CD4-positive, alpha-beta T cell treated with Interleukin-6 at 100 ng/mL for 8 hours (primary cell): ENCODE results near the gene MACROD2.

ENCODE experiments used
- DNase-seq: peaks from one replicate; pipeline ENCODE4 v3.0.0-alpha.2; 2020; ENCODE audit warnings: mixed read lengths, low spot score

The MACROD2 gene

GRCh38 chr20:14336686-14337085, 341.4 kb downstream of the MACROD2 start:
- DNase-seq, result no peak

DNA sequence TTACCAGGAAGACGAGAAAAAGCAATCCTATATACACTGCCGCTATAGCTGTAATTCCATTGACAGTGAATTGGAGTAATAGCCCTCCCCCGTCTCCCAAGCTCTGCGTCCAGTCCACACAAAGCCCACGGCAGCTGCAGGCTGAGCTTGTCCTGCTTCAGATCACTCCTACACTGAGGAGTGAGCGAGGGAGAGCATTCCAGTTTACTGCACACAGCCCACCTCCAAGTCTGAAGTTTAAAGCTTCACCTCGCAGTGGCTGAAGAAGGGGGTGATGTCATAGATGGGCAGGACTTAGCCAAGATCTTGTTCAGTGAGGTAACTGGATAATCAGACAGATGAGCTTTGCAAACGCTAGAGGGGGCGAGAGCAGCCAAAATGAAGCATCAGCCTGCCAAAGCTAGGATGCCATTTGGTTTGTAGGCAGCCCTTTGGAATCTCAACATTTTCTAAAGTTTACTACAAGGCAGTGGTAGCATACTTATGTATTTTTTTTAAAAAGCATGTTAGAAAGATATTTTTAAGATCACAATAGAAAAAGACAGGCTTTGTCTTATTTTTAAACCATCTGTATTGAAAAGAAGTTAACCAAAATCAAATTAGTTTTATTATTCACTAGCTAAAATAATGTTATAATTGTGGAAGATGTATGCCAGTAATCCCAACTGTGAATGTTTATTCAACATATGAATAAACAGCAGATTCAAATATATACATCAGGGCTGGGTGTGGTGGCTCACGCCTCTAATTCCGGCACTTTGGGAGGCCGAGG, 342.3 kb downstream of the MACROD2 start, which contains the start of gene FLRT3:
Gene FLRT3, minus strand, starts transcription at position 213 of the 772 bp plus-strand sequence. CDS start 10,106 bp downstream, outside the sequence.
- no peak for DNase-seq

- DNase-seq, result no peak
Measured at GRCh38 chr20:14341801-14342200, 346.5 kb downstream of the MACROD2 start.

DNA sequence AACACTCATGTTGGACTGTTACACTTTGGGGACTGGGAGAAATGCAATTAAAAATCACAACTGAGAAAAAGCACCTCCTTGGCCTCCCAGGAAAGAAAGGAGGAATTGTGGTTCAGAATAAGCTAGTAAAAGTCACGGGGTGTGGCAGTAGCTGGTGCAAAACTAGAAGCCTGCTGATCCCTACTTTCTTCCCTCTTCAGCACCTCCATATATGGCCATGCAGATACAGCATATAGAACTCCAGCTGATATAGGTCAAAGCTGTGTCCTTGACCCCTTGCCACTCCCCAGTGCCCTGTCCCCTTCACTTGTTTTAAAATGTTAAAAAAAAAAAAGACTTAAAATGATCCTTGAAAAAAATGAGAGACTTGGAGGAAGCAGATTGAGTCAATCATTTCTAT, 347.6 kb downstream of the MACROD2 start:
- DNase-seq, result no peak

GRCh38 chr20:14343491-14344065, 348.3 kb downstream of the MACROD2 start:
- no peak for DNase-seq

- DNase-seq, result no peak
Measured at GRCh38 chr20:14344746-14345145, 349.4 kb downstream of the MACROD2 start.

DNA sequence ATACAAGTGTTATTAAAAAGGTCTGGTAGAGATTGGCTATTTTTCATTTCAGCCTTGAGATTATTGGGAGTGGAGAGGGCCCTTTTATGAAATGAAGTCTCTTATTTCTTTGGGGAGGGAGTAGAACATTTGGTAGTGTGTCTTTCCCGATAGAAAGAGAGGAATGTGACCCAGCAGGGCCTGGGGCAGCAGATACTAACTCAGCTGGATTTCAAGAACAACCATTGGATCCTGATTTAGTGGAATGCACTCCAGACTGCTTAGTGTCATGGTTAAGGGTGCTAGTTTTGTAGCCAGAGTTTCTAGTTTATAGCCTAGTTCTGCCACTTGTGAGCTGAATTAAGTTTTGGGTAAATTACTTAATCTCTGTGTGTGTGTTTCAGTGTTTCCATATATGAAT, 360.5 kb downstream of the MACROD2 start:
- no peak for DNase-seq

GRCh38 chr20:14360416-14360815, 365.1 kb downstream of the MACROD2 start:
- no peak for DNase-seq

- no peak for DNase-seq
Measured at GRCh38 chr20:14361509-14362345, 366.4 kb downstream of the MACROD2 start.

- no peak for DNase-seq
Measured at GRCh38 chr20:14374196-14374595, 378.9 kb downstream of the MACROD2 start.

DNA sequence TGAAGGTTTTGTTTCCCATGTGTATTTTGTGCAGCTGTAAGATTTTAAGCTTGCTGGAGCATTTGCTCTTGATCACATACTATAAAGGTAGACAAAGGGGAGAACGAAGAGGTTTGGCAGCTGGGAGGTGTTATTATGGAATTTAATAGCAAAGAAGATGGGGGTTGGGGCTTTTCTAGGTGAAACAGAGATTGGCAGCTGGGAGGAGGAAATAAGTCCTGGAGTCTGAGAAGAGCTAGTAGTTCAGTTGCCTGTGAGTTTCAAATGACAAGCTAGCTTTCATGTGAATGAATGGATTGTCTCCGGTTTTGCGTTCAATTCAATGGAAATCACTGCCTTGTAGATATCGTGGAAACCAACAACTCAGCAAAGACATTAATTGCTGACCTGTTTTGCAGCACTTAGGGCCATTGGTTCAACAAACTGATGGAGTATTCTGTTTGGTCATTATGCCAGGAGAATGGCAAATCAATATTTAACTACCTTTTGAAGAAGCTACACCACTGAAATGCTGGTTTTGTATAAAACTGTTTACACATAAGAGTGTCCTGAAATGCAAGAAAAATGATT, 380.2 kb downstream of the MACROD2 start:
- DNase-seq, result no peak

DNA sequence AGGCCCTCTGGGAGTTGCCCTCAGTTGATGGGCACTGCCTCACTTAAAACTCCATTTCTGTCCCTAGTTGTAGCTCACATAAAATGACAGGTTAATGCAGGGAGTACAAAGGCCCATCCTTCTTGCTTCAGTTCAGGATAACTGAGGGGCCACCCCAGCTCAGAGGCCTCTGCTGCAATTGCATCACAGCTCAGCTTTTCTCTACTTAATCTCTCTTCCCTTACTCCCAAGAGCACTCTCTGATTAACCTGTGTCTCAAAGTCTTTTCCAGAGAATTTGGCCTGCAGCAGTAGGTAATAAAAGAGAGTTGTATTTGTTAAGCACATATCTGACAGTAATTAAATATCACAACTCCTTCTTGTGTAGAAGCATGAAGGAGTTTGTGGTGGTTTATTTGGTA, 383.0 kb downstream of the MACROD2 start:
- no peak for DNase-seq

- DNase-seq, result no peak
Measured at GRCh38 chr20:14383335-14383734, 388.0 kb downstream of the MACROD2 start.

DNA sequence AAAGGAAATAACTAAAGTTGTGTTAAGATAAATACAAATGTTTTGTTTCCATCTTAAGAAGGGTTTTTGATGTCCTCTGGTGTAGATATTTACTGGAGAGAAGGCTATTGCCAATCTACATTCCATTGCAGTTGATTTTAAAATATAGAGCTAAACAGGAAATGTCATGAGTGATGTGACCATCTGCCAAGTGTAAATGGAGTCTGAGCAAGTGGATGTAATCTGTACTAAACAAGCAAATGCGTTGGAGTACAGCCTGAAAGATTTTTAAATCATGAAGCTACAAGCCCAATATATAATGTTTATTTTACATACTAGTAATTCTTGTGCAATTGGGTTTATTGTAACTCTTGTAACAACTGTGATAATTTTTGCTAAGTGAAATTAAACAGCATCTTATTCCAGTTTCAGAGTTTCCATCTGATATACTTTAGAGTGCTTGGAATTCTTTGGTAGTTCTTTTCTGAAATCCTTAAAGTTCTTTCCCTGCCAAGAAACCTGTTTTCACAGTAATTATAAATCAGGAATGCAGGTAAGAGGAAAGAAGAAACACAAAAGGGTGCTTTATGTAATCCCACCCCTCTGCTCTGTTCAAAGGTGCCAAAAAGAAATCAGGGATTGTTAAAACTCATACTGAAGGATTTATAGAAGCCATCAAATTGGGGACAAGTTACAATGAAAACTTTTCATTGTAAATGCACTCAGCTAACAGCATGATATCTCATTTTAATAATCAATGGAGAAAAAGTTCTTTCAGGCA, 389.3 kb downstream of the MACROD2 start:
- DNase-seq, result no peak

DNA sequence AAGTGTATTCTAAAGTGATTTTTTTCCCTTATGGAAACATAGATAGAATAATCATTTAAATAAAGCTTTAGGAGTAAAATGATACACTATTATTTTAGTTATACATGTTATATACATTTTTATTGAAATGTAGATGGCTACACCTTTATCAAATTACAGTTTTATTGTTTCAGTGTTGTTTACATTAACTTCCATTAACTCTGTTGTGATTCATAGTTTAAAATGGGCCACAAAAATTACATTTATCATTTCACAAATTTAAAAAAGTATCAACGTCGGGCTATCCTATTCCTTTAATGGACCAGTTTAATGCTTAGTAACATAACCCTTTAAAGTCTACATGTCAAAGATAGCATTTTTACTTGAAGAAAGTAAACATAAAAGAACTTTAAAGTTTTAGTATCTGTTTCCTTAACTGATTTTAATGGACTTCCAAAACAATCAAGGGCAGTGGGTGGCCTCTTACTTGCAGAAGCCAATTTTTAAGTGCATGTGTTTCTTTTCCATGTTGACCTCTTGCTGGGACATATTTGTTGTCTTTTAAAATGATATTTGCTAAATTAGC, 389.9 kb downstream of the MACROD2 start:
- no peak for DNase-seq

DNA sequence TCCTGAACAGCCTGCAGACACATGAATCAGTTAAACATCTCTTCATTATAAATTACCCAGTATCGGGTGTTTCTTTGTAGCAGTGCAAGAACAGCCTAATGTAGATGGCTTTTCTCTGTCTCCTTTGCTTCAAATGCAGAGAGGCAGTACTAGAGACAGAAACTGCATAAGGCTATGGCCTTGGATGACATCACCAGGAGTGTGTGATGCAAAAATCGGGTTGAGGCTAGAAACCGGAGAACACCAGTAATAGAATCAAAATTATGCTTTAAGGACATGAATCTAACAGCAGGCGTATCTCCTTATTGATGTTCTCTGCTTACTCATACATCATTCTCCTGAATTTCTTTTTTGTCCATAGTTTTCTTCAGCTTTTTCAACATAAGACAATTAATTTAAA, 391.4 kb downstream of the MACROD2 start:
- DNase-seq, result no peak

DNA sequence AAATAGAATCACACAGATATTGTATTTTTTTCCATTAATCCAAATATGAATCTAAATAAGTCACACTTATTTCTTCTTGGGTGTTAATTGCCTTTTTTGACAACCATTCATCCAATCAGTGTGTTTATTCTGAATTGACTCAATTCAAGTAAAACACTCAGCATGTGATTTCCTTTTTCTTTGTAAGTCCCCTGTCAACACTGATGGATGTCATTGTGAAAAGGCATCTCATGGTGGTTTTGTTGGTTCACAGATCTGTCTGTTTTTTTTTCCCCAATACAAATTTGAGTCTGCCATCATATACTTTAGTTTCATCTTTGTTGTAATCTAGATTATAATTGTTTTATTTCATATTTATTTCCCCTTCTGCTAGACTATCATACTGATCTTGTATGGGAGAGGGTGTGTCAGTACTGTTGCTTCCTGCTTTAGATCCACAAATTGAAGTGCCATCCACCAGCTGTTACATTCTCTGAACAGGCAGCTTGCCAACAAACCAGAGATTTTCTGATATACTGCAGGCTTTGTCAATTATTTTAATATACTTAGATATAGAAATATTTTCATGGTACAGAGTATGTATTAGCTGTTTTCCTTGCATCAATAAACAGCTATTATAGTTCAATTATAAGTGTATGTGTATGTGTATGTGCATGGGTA, 406.3 kb downstream of the MACROD2 start:
- DNase-seq, result no peak

GRCh38 chr20:14404515-14404914, 409.2 kb downstream of the MACROD2 start:
- DNase-seq, result no peak

GRCh38 chr20:14406495-14406894, 411.2 kb downstream of the MACROD2 start:
- no peak for DNase-seq

GRCh38 chr20:14407336-14407735, 412.0 kb downstream of the MACROD2 start:
- DNase-seq, result no peak
